ENCODE results near the gene ST7L. TPM values are rescaled to one million over a fixed set of nuclear protein-coding genes. Genes with fewer than 3 reads are reported as not detected.
A peak's percentile ranks its signal among the peaks of the same experiment; 100 is the strongest.

Gene ST7L
- total and polyA plus RNA-seq, 9 of the 15 experiments (the other 6 are each of a cell fraction or from before 2014, with no cell fraction given): 9.0 to 32.5 (median 26.6) TPM

DNA sequence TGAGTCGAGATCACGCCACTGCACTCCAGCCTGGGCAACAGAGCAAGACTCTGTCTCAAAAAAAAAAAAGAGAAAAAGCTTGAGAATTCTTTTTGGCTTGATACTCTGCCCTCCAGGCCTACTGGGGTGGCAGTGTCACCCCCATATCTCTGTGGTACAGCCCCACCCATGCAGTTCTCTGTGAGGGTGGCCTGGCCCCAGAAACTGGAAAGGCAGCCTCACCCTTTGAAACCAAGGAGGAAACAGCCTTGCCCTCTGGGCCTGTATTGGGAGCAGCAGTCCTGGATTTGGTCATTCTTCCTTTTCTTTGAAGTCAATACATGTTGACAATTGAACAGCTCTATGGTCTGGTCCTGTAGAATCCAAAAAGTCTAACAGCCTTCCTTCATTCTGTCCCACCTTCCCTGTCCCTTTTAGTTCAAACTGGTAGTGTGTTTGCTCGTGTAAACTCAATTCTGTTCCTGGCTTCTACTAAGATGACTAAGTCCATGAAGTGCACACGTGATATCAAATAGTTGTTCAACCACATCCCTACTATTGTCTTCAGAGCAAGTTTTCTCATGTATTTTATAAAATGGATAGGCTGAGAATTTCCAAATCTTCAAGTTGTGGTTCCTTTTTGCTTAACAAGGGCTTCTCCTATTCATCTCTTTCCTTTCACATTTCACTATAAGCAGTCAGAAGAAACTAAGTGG, 13.2 kb downstream of the ST7L start:
- ChIA-PET CTCF (ENCODE audit: low intra/inter-chr PET ratio) (no interaction called here), POLR2A (interaction anchor here (0.6 to 0.9 kb wide), 2 partner anchors 12 to 18 kb away, joined by 3 read pairs; no protein-coding TSS in a partner anchor)
- DNase-seq (ENCODE audit: extremely low read depth in 1 of 4, low spot score in 3 of 4): no peak
- no peak overlapping the region for H3K27ac ChIP-seq (ENCODE audit: extremely low read depth, low read depth, low read length)
- H3K4me1 ChIP-seq (replicated peaks in 1 of 2; ENCODE audit: control insufficient read depth in 2 of 2, insufficient read depth in 2 of 2, low read length in 2 of 2): no peaks in the 10 kb centered on the region
- no peak overlapping the region for H3K9ac ChIP-seq (ENCODE audit: insufficient read depth in 1 of 2, low read depth in 2 of 2, low read length in 2 of 2)
- H3K36me3 ChIP-seq (ENCODE audit: control insufficient read depth, insufficient read depth, low read length): peaks cover 33% of the 10 kb centered on the region
- H3K79me2 ChIP-seq (ENCODE audit: control insufficient read depth, insufficient read depth, low read length): no peaks in the 10 kb centered on the region
- no peak for FAIRE-seq
- no peaks in the 10 kb centered on the region for H3K9me1 ChIP-seq (ENCODE audit: control insufficient read depth, insufficient read depth, low read length)
- no peak for ATAC-seq
- no peak overlapping the region for H3K4me3 ChIP-seq
- intact Hi-C loops (cut with micrococcal nuclease) (no loop called here), in situ Hi-C loops (cut with MboI) (no loop called here)
- no peaks in the 10 kb centered on the region for H3K27me3 ChIP-seq (ENCODE audit: control insufficient read depth in 2 of 2, insufficient read depth in 2 of 2, low read length in 2 of 2)
- H3K4me2 ChIP-seq (ENCODE audit: insufficient read depth, low read length): no peak overlapping the region
- no peak overlapping the region for H2AFZ ChIP-seq (ENCODE audit: low read depth, low read length)
- TSS peak; percentile 17 for BruUV-seq (replicated peaks)
- no peaks in the 10 kb centered on the region for H3K9me3 ChIP-seq (replicated peaks; ENCODE audit: control insufficient read depth, insufficient read depth, low read depth, low read length)
- WGBS (ENCODE audit: insufficient coverage, low coverage, missing lambda C conversion rate): 69% methylated on average over 2 of the region's 4 CpGs
- no peaks in the 10 kb centered on the region for H4K20me1 ChIP-seq (replicated peaks; ENCODE audit: control insufficient read depth, insufficient read depth, low read length)
- TF ChIP-seq HLTF (IDR thresholded peaks at IDR 0.05) (no peak), NCOA6 (IDR thresholded peaks at IDR 0.05) (no peak), EZH2 (IDR thresholded peaks at IDR 0.05; ENCODE audit: borderline replicate concordance, low read depth, low read length) (no peak), RBM39 (optimal IDR thresholded peaks at IDR 0.05; ENCODE audit: low read depth, low read length) (no peak), BACH1 (tag; IDR thresholded peaks at IDR 0.05) (no peak), ADNP (tag; IDR thresholded peaks at IDR 0.05) (no peak), ZNF79 (CRISPR knock-in tag; IDR thresholded peaks at IDR 0.05; ENCODE audit: low read depth) (no peak)
- TF ChIP-seq, protein P1, sequence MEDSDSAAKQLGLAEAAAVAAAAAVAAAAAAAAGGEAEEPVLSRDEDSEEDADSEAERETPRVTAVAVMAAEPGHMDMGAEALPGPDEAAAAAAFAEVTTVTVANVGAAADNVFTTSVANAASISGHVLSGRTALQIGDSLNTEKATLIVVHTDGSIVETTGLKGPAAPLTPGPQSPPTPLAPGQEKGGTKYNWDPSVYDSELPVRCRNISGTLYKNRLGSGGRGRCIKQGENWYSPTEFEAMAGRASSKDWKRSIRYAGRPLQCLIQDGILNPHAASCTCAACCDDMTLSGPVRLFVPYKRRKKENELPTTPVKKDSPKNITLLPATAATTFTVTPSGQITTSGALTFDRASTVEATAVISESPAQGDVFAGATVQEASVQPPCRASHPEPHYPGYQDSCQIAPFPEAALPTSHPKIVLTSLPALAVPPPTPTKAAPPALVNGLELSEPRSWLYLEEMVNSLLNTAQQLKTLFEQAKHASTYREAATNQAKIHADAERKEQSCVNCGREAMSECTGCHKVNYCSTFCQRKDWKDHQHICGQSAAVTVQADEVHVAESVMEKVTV (CRISPR knock-in tag; IDR thresholded peaks at IDR 0.05): no peak
- TF ChIP-seq, protein P2, sequence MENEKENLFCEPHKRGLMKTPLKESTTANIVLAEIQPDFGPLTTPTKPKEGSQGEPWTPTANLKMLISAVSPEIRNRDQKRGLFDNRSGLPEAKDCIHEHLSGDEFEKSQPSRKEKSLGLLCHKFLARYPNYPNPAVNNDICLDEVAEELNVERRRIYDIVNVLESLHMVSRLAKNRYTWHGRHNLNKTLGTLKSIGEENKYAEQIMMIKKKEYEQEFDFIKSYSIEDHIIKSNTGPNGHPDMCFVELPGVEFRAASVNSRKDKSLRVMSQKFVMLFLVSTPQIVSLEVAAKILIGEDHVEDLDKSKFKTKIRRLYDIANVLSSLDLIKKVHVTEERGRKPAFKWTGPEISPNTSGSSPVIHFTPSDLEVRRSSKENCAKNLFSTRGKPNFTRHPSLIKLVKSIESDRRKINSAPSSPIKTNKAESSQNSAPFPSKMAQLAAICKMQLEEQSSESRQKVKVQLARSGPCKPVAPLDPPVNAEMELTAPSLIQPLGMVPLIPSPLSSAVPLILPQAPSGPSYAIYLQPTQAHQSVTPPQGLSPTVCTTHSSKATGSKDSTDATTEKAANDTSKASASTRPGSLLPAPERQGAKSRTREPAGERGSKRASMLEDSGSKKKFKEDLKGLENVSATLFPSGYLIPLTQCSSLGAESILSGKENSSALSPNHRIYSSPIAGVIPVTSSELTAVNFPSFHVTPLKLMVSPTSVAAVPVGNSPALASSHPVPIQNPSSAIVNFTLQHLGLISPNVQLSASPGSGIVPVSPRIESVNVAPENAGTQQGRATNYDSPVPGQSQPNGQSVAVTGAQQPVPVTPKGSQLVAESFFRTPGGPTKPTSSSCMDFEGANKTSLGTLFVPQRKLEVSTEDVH (IDR thresholded peaks at IDR 0.05; ENCODE audit: low read depth, partially characterized antibody): no peak
- TF ChIP-seq, protein P3, sequence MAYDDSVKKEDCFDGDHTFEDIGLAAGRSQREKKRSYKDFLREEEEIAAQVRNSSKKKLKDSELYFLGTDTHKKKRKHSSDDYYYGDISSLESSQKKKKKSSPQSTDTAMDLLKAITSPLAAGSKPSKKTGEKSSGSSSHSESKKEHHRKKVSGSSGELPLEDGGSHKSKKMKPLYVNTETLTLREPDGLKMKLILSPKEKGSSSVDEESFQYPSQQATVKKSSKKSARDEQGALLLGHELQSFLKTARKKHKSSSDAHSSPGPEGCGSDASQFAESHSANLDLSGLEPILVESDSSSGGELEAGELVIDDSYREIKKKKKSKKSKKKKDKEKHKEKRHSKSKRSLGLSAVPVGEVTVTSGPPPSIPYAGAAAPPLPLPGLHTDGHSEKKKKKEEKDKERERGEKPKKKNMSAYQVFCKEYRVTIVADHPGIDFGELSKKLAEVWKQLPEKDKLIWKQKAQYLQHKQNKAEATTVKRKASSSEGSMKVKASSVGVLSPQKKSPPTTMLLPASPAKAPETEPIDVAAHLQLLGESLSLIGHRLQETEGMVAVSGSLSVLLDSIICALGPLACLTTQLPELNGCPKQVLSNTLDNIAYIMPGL (CRISPR knock-in tag; IDR thresholded peaks at IDR 0.05): no peak
- TF ChIP-seq, protein P4, sequence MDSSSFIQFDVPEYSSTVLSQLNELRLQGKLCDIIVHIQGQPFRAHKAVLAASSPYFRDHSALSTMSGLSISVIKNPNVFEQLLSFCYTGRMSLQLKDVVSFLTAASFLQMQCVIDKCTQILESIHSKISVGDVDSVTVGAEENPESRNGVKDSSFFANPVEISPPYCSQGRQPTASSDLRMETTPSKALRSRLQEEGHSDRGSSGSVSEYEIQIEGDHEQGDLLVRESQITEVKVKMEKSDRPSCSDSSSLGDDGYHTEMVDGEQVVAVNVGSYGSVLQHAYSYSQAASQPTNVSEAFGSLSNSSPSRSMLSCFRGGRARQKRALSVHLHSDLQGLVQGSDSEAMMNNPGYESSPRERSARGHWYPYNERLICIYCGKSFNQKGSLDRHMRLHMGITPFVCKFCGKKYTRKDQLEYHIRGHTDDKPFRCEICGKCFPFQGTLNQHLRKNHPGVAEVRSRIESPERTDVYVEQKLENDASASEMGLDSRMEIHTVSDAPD (CRISPR knock-in tag; IDR thresholded peaks at IDR 0.05): no peak
- TF ChIP-seq, protein P5, sequence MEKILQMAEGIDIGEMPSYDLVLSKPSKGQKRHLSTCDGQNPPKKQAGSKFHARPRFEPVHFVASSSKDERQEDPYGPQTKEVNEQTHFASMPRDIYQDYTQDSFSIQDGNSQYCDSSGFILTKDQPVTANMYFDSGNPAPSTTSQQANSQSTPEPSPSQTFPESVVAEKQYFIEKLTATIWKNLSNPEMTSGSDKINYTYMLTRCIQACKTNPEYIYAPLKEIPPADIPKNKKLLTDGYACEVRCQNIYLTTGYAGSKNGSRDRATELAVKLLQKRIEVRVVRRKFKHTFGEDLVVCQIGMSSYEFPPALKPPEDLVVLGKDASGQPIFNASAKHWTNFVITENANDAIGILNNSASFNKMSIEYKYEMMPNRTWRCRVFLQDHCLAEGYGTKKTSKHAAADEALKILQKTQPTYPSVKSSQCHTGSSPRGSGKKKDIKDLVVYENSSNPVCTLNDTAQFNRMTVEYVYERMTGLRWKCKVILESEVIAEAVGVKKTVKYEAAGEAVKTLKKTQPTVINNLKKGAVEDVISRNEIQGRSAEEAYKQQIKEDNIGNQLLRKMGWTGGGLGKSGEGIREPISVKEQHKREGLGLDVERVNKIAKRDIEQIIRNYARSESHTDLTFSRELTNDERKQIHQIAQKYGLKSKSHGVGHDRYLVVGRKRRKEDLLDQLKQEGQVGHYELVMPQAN (IDR thresholded peaks at IDR 0.05; ENCODE audit: borderline replicate concordance): no peak

Measured in K562 (cell line).